H1 (cell line): ENCODE data around the gene CCDC51.
A peak's percentile ranks its signal among the peaks of the same experiment; 100 is the strongest.

ENCODE experiments used
- ASH2L ChIP-seq: fragments of 200-600, 300-600 bp; sonication (generic); IDR thresholded peaks from one replicate; pipeline ENCODE4 v1.7.1; 2017; ENCODE audit warnings: low read length
- BCL11A ChIP-seq, 2 experiments: IDR thresholded peaks; one replicate each; pipeline ENCODE4 v1.6.1; 2011; ENCODE audit warnings: low read depth in 2 of 2, low read length in 2 of 2, mild to moderate bottlenecking in 2 of 2
- CHD1 ChIP-seq: IDR thresholded peaks from 2 replicates; pipeline ENCODE4 v1.6.1; 2012; ENCODE audit warnings: low read depth, low read length, improper control_type of control experiment
- CHD2 ChIP-seq: IDR thresholded peaks from 2 replicates; pipeline ENCODE4 v1.6.1; 2012; ENCODE audit warnings: low read length, improper control_type of control experiment
- EP300 ChIP-seq, 2 experiments: IDR thresholded peaks; 1 replicate in 1 of 2; 2 replicates in 1 of 2; pipeline ENCODE4 v1.6.1; 2011 to 2012; ENCODE audit warnings: low read depth in 2 of 2, low read length in 2 of 2, mild to moderate bottlenecking in 2 of 2, borderline replicate concordance in 1 of 2, inconsistent platforms in 1 of 2, moderate library complexity in 1 of 2
- POLR2AphosphoS5 ChIP-seq: IDR thresholded peaks from 2 replicates; pipeline ENCODE4 v1.6.1; 2011; ENCODE audit warnings: low read depth, low read length
- RFX5 ChIP-seq: IDR thresholded peaks from 2 replicates; pipeline ENCODE4 v1.6.1; 2011; ENCODE audit warnings: low read depth, low read length, improper control_type of control experiment, borderline replicate concordance
- RXRA ChIP-seq: IDR thresholded peaks from 2 replicates; pipeline ENCODE4 v1.6.1; 2011; ENCODE audit warnings: low read depth, mild to moderate bottlenecking, low read length, moderate library complexity; ENCODE audit not compliant: insufficient read depth
- TBP ChIP-seq: IDR thresholded peaks from 2 replicates; pipeline ENCODE4 v1.6.1; 2011; ENCODE audit warnings: low read depth, low read length, improper control_type of control experiment
- YY1 ChIP-seq: IDR thresholded peaks from 2 replicates; pipeline ENCODE4 v1.6.1; 2011; ENCODE audit warnings: low read depth, mild to moderate bottlenecking, low read length
- TF ChIP-seq, protein P1 (sequence below): IDR thresholded peaks from 2 replicates; pipeline ENCODE4 v1.6.1; 2011; ENCODE audit warnings: low read length, improper control_type of control experiment
- TF ChIP-seq, protein P2 (sequence below), 3 experiments: IDR thresholded peaks; 1 replicate in 2 of 3; 2 replicates in 1 of 3; pipeline versions ENCODE4 v1.5.1 to v1.6.1; 2011; ENCODE audit warnings: low read length in 3 of 3, mild to moderate bottlenecking in 3 of 3, inconsistent platforms in 2 of 3, low read depth in 1 of 3, moderate library complexity in 1 of 3; ENCODE audit not compliant: insufficient read depth in 1 of 3; ENCODE audit errors: control extremely low read depth in 1 of 3

DNA sequence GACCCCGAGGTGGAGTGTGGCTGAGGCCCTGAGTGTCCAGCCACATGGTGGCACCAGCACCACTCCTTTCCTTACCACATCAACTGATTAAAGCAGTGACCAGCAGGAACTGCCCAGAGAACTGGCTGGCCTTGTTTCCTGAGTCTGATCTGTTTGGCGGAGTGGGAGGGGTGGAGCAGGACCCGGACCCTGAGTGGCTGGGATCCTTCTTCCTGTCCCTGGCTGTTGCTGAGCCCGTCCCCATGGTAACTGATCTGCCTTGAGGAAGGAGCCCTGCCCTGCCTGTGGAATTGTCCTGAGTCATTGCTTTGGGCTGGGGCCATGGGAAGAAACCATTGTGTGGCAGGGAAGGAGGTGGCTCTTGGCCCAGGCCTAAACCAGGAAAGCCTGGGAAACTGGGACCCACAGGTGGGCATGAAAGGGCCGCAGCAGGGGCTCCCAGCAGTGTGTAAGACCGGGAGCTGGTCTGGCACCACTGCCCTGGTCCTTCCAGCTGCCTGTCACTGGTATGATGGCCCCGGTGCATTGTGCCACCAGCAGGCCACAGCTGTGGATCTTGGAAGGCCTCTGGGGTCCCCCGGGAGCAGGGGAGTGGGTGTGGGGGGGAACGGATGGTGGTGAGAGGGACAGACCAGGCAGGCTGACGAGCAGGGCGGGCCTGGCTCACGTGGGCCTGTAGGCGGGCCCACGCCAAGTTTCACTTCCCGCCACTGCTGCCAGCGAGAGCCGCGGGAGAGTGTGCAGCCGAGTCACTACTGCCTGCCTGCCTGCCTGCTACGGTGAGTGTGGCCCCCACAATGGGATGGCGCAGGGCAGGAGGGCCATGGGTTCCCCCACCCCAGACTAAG lies 25.8 kb upstream of the CCDC51 start:
- no peak; the same call in 1 of the 2 replicates for TF ChIP-seq CHD2
- 0 out of 2 replicates have a peak, but pooled peaks have one; percentile 60 for TF ChIP-seq YY1
- TF ChIP-seq CHD1 = no peak
- TF ChIP-seq, protein P1, sequence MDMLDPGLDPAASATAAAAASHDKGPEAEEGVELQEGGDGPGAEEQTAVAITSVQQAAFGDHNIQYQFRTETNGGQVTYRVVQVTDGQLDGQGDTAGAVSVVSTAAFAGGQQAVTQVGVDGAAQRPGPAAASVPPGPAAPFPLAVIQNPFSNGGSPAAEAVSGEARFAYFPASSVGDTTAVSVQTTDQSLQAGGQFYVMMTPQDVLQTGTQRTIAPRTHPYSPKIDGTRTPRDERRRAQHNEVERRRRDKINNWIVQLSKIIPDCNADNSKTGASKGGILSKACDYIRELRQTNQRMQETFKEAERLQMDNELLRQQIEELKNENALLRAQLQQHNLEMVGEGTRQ = no peak
- TF ChIP-seq, protein P2, sequence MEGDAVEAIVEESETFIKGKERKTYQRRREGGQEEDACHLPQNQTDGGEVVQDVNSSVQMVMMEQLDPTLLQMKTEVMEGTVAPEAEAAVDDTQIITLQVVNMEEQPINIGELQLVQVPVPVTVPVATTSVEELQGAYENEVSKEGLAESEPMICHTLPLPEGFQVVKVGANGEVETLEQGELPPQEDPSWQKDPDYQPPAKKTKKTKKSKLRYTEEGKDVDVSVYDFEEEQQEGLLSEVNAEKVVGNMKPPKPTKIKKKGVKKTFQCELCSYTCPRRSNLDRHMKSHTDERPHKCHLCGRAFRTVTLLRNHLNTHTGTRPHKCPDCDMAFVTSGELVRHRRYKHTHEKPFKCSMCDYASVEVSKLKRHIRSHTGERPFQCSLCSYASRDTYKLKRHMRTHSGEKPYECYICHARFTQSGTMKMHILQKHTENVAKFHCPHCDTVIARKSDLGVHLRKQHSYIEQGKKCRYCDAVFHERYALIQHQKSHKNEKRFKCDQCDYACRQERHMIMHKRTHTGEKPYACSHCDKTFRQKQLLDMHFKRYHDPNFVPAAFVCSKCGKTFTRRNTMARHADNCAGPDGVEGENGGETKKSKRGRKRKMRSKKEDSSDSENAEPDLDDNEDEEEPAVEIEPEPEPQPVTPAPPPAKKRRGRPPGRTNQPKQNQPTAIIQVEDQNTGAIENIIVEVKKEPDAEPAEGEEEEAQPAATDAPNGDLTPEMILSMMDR (IDR thresholded peaks at IDR 0.05; ENCODE audit: control extremely low read depth in 1 of 3, insufficient read depth in 1 of 3, low read depth in 1 of 3, low read length in 3 of 3) = peak in 2 of 3 experiments; percentile 87 to 92; a peak in 3 of 4 replicates
- TF ChIP-seq POLR2AphosphoS5 = no peak; the same call in 1 of the 2 replicates
- TF ChIP-seq EP300 (IDR thresholded peaks at IDR 0.05; ENCODE audit: borderline replicate concordance in 1 of 2, low read depth in 2 of 2, low read length in 2 of 2) = peak in 1 of 2 experiments; percentile 72; a peak in 1 of 3 replicates
- TF ChIP-seq ASH2L = no peak
- no peak; the same call in 1 of the 2 replicates for TF ChIP-seq TBP
- no peak for TF ChIP-seq RXRA
- TF ChIP-seq RFX5 = no peak
- no peak for TF ChIP-seq BCL11A (IDR thresholded peaks at IDR 0.05; ENCODE audit: low read depth in 2 of 2, low read length in 2 of 2)
